Measurements from ENCODE around the gene CTNNBL1. TPM values are rescaled to one million over a fixed set of nuclear protein-coding genes. Genes with fewer than 3 reads are reported as not detected.

Gene CTNNBL1
- total and polyA plus RNA-seq, 2 of the 4 experiments (the other 2 are of a cell fraction): 29.9 to 34.1 TPM

- WGBS, 2 experiments (ENCODE audit: extremely low coverage in 2 of 2, insufficient read length in 1 of 2): 0% methylated on average over 1 of the region's 2 CpGs; no CpG with 5 or more reads in 1 of the 2 experiments
- no peak overlapping the region for H2AK5ac ChIP-seq (ENCODE audit: low read depth, low read length)
- H2BK5ac ChIP-seq (ENCODE audit: low read depth, low read length, poor library complexity, severe bottlenecking): no peak overlapping the region
- no peak overlapping the region for H3K9ac ChIP-seq (ENCODE audit: low read depth, low read length)
- no peak overlapping the region for H2AFZ ChIP-seq (replicated peaks; ENCODE audit: low read length, poor library complexity)
- in situ Hi-C loops (cut with MboI; ENCODE audit: low sequenced_read_pairs) (no loop called here), dilution Hi-C loops (cut with HindIII; ENCODE audit: low sequenced_read_pairs, unreplicated experiment) (no loop called here), intact Hi-C loops (cut with micrococcal nuclease) (no loop called here)
- 0 out of 2 replicates have a peak, but pooled peaks cover 2% of the 10 kb centered on the region for H3K9me1 ChIP-seq (ENCODE audit: insufficient read depth, low read length)
- no TSS peak for BruUV-seq (replicated peaks)
- H3K4ac ChIP-seq (ENCODE audit: low read depth, low read length): no peak overlapping the region
- H4K20me1 ChIP-seq (ENCODE audit: insufficient read depth, low read length): no peaks in the 10 kb centered on the region
- no peak overlapping the region for H4K5ac ChIP-seq (ENCODE audit: low read depth, low read length)
- no peak overlapping the region for H3K4me2 ChIP-seq (ENCODE audit: low read depth, low read length)
- ATAC-seq (ENCODE audit: low read depth): no peak
- no peak overlapping the region for H3K27ac ChIP-seq (ENCODE audit: insufficient read depth, low read length)
- no peak overlapping the region for H2BK20ac ChIP-seq (ENCODE audit: low read depth, low read length)
- no peak for DNase-seq
- H2BK120ac ChIP-seq (ENCODE audit: low read depth, low read length): no peak overlapping the region
- no peak overlapping the region for H2AK9ac ChIP-seq (replicated peaks; ENCODE audit: low read depth, low read length, poor library complexity)
- POLR2A ChIA-PET (ENCODE audit: unreplicated experiment): no interaction called here
- H3K9me3 ChIP-seq (ENCODE audit: control insufficient read depth, insufficient read depth, low read length): no peaks in the 10 kb centered on the region
- no peak overlapping the region for H3K14ac ChIP-seq (replicated peaks; ENCODE audit: low read depth, low read length)
- no peaks in the 10 kb centered on the region for H3K36me3 ChIP-seq (ENCODE audit: control insufficient read depth, insufficient read depth, low read length)
- no peak overlapping the region for H4K91ac ChIP-seq (ENCODE audit: insufficient read depth, low read depth, low read length)
- H3K23ac ChIP-seq (ENCODE audit: low read depth, low read length): no peak overlapping the region
- no peaks in the 10 kb centered on the region for H3K4me1 ChIP-seq (ENCODE audit: control insufficient read depth, insufficient read depth, low read length)
- no peak overlapping the region for H2BK15ac ChIP-seq (ENCODE audit: low read depth, low read length)
- no peaks in the 10 kb centered on the region for H3K79me1 ChIP-seq (ENCODE audit: low read depth in 1 of 2, low read length in 2 of 2)
- H3K27me3 ChIP-seq (ENCODE audit: control insufficient read depth, insufficient read depth, low read length): peaks cover 38% of the 10 kb centered on the region
- no peak overlapping the region for H3K4me3 ChIP-seq (ENCODE audit: insufficient read depth, low read depth, low read length)
- no peak for TF ChIP-seq FOS (IDR thresholded peaks at IDR 0.05; ENCODE audit: low read depth, low read length)
- TF ChIP-seq, protein P1, sequence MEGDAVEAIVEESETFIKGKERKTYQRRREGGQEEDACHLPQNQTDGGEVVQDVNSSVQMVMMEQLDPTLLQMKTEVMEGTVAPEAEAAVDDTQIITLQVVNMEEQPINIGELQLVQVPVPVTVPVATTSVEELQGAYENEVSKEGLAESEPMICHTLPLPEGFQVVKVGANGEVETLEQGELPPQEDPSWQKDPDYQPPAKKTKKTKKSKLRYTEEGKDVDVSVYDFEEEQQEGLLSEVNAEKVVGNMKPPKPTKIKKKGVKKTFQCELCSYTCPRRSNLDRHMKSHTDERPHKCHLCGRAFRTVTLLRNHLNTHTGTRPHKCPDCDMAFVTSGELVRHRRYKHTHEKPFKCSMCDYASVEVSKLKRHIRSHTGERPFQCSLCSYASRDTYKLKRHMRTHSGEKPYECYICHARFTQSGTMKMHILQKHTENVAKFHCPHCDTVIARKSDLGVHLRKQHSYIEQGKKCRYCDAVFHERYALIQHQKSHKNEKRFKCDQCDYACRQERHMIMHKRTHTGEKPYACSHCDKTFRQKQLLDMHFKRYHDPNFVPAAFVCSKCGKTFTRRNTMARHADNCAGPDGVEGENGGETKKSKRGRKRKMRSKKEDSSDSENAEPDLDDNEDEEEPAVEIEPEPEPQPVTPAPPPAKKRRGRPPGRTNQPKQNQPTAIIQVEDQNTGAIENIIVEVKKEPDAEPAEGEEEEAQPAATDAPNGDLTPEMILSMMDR (conservative IDR thresholded peaks at IDR 0.05; ENCODE audit: low read depth, low read length): no peak
- no peak for TF ChIP-seq CEBPB (IDR thresholded peaks at IDR 0.05; ENCODE audit: low read depth, low read length)
- no peak for TF ChIP-seq CHD1 (IDR thresholded peaks at IDR 0.05; ENCODE audit: low read depth, low read length)
- TF ChIP-seq MAFK (IDR thresholded peaks at IDR 0.05; ENCODE audit: low read depth, low read length): no peak
- H3K56ac ChIP-seq (ENCODE audit: extremely low read depth, insufficient read depth, low read length): no peak overlapping the region
- CTCF ChIA-PET: no interaction called here
- H4K8ac ChIP-seq (ENCODE audit: low read depth in 2 of 2, low read length in 2 of 2): no peak overlapping the region
- H3K18ac ChIP-seq (ENCODE audit: low read depth, low read length): no peak overlapping the region
Observed at GRCh38 chr20:37669062-37669772, 24.6 kb upstream of the CTNNBL1 start.
